Sigmoid colon (tissue), 4 donors: ENCODE measurements around the gene CKS2.

Source experiments
- EP300 ChIP-seq, 4 donors: sonication (generic); formaldehyde crosslinking; IDR thresholded peaks; one replicate each; pipeline ENCODE4 v1.6.1; 2017; ENCODE audit warnings: antibody characterized with exemption in 4 of 4
- POLR2A ChIP-seq, 2 donors: fragments of 450-650 bp; IDR thresholded peaks; one replicate each; pipeline ENCODE4 v1.6.1; 2016; ENCODE audit warnings: antibody characterized with exemption in 2 of 2, mild to moderate bottlenecking in 2 of 2, moderate library complexity in 2 of 2
- POLR2AphosphoS5 ChIP-seq, 4 donors: sonication (generic); formaldehyde crosslinking; IDR thresholded peaks; one replicate each; pipeline ENCODE4 v1.6.1; 2017; ENCODE audit warnings: antibody characterized with exemption in 4 of 4
- TF ChIP-seq, protein P1 (sequence below), 4 experiments: fragments of 450-650 bp in 3 of 4; fragments of 200-600 bp in 1 of 4; IDR thresholded peaks; one replicate each; pipeline ENCODE4 v1.5.1; 2016 to 2019; ENCODE audit warnings: antibody characterized with exemption in 4 of 4, mild to moderate bottlenecking in 3 of 4, moderate library complexity in 2 of 4

DNA sequence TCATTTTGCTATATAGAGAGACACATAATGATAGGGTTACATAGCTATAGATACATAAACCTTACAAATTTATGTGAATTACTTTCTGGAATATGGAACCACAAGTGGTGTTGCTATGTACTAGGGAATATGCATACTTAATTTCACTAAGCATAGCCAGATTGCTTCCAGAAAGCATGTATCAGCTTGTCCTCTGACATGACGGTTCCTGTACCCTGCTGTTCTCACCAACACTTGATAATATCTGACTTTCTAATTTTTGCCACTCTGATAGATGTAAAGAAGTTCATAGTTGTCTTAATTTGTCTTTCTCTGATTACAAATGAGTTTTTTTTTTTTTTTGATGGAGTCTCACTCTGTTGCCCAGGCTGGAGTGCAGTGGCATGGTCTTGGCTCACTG lies 18.0 kb upstream of the CKS2 start:
- TF ChIP-seq, protein P1, sequence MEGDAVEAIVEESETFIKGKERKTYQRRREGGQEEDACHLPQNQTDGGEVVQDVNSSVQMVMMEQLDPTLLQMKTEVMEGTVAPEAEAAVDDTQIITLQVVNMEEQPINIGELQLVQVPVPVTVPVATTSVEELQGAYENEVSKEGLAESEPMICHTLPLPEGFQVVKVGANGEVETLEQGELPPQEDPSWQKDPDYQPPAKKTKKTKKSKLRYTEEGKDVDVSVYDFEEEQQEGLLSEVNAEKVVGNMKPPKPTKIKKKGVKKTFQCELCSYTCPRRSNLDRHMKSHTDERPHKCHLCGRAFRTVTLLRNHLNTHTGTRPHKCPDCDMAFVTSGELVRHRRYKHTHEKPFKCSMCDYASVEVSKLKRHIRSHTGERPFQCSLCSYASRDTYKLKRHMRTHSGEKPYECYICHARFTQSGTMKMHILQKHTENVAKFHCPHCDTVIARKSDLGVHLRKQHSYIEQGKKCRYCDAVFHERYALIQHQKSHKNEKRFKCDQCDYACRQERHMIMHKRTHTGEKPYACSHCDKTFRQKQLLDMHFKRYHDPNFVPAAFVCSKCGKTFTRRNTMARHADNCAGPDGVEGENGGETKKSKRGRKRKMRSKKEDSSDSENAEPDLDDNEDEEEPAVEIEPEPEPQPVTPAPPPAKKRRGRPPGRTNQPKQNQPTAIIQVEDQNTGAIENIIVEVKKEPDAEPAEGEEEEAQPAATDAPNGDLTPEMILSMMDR (IDR thresholded peaks at IDR 0.05), result no peak
- TF ChIP-seq POLR2AphosphoS5 (IDR thresholded peaks at IDR 0.05), result no peak
- TF ChIP-seq POLR2A (IDR thresholded peaks at IDR 0.05), result no peak
- TF ChIP-seq EP300 (IDR thresholded peaks at IDR 0.05), result no peak
